IMR-90 (cell line): Measurements from ENCODE around the gene SF3A2.

Experiments used
- BHLHE40 ChIP-seq: fragments of 150-350 bp; IDR thresholded peaks from 2 replicates; pipeline ENCODE4 v1.6.1; 2016; ENCODE audit warnings: mild to moderate bottlenecking, low read depth, low read length
- CHD1 ChIP-seq: IDR thresholded peaks from 2 replicates; pipeline ENCODE4 v1.6.1; 2012; ENCODE audit warnings: low read depth, low read length, improper control_type of control experiment
- ELK1 ChIP-seq: fragments of 150-350 bp; IDR thresholded peaks from 2 replicates; pipeline ENCODE4 v1.6.1; 2016; ENCODE audit warnings: low read depth, mild to moderate bottlenecking, low read length, moderate library complexity, borderline replicate concordance
- MAZ ChIP-seq: IDR thresholded peaks from 2 replicates; pipeline ENCODE4 v1.6.1; 2012; ENCODE audit warnings: low read depth, mild to moderate bottlenecking, low read length, improper control_type of control experiment, moderate library complexity, borderline replicate concordance
- NFE2L2 ChIP-seq: fragments of 150-350 bp; IDR thresholded peaks from 2 replicates; pipeline ENCODE4 v1.6.1; 2016; ENCODE audit warnings: low read depth, mild to moderate bottlenecking, low read length
- POLR2A ChIP-seq: IDR thresholded peaks from 2 replicates; pipeline ENCODE4 v1.6.1; 2012; ENCODE audit warnings: mild to moderate bottlenecking, low read depth, low read length
- RAD21 ChIP-seq: IDR thresholded peaks from 2 replicates; pipeline ENCODE4 v1.6.1; 2012; ENCODE audit warnings: low read length, improper control_type of control experiment
- RCOR1 ChIP-seq: IDR thresholded peaks from 2 replicates; pipeline ENCODE4 v1.6.1; 2012; ENCODE audit warnings: mild to moderate bottlenecking, low read length, improper control_type of control experiment; ENCODE audit not compliant: insufficient replicate concordance
- SMC3 ChIP-seq: fragments of 150-350 bp; IDR thresholded peaks from 2 replicates; pipeline ENCODE4 v1.6.1; 2016; ENCODE audit warnings: low read depth, mild to moderate bottlenecking, antibody characterized with exemption, low read length, moderate library complexity
- USF2 ChIP-seq: fragments of 150-350 bp; IDR thresholded peaks from 2 replicates; pipeline ENCODE4 v1.6.1; 2017; ENCODE audit warnings: mild to moderate bottlenecking, antibody characterized with exemption, low read length, low read depth
- TF ChIP-seq, protein P1 (sequence below): conservative IDR thresholded peaks from 2 replicates; pipeline ENCODE4 v1.5.1; 2012; ENCODE audit warnings: mild to moderate bottlenecking, low read depth, low read length, improper control_type of control experiment

GRCh38 chr19:2219726-2220125, 16.9 kb upstream of the SF3A2 start:
- TF ChIP-seq, protein P1, sequence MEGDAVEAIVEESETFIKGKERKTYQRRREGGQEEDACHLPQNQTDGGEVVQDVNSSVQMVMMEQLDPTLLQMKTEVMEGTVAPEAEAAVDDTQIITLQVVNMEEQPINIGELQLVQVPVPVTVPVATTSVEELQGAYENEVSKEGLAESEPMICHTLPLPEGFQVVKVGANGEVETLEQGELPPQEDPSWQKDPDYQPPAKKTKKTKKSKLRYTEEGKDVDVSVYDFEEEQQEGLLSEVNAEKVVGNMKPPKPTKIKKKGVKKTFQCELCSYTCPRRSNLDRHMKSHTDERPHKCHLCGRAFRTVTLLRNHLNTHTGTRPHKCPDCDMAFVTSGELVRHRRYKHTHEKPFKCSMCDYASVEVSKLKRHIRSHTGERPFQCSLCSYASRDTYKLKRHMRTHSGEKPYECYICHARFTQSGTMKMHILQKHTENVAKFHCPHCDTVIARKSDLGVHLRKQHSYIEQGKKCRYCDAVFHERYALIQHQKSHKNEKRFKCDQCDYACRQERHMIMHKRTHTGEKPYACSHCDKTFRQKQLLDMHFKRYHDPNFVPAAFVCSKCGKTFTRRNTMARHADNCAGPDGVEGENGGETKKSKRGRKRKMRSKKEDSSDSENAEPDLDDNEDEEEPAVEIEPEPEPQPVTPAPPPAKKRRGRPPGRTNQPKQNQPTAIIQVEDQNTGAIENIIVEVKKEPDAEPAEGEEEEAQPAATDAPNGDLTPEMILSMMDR = no peak
- TF ChIP-seq MAZ = no peak
- no peak for TF ChIP-seq POLR2A
- TF ChIP-seq RCOR1 = no peak
- no peak for TF ChIP-seq RAD21
- TF ChIP-seq CHD1 = no peak
- no peak for TF ChIP-seq USF2
- no peak for TF ChIP-seq SMC3
- no peak for TF ChIP-seq BHLHE40
- no peak for TF ChIP-seq NFE2L2
- no peak for TF ChIP-seq ELK1
